HEK293 (cell line): ENCODE results near the gene DCTN3.
A peak's percentile ranks its signal among the peaks of the same experiment; 100 is the strongest.

Source experiments
- EGR2 ChIP-seq: fragments of 450-650 bp; formaldehyde crosslinking; IDR thresholded peaks from 2 replicates; pipeline ENCODE4 v1.5.1; 2016; ENCODE audit warnings: low read depth, missing biosample characterization, missing genetic modification characterization
- GFI1B ChIP-seq: fragments of 450-650 bp; formaldehyde crosslinking; IDR thresholded peaks from 2 replicates; pipeline ENCODE4 v1.5.1; 2016; ENCODE audit warnings: missing biosample characterization, missing genetic modification characterization
- GLI2 ChIP-seq: fragments of 450-650 bp; formaldehyde crosslinking; IDR thresholded peaks from 2 replicates; pipeline ENCODE4; 2017; ENCODE audit warnings: missing biosample characterization, missing genetic modification characterization, low read depth, borderline replicate concordance
- GLI4 ChIP-seq: fragments of 450-650 bp; formaldehyde crosslinking; IDR thresholded peaks from 2 replicates; pipeline ENCODE4 v1.5.1; 2016; ENCODE audit warnings: missing biosample characterization, missing genetic modification characterization
- HOXC10 ChIP-seq: sonication (generic); formaldehyde crosslinking; IDR thresholded peaks from 2 replicates; pipeline ENCODE4 v1.8.1; 2023; ENCODE audit warnings: mild to moderate bottlenecking, missing genetic modification reagents
- MYNN ChIP-seq: fragments of 450-650 bp; formaldehyde crosslinking; IDR thresholded peaks from 2 replicates; pipeline ENCODE4 v1.5.1; 2016; ENCODE audit warnings: missing biosample characterization, missing genetic modification characterization, borderline replicate concordance
- PRDM1 ChIP-seq: fragments of 450-650 bp; formaldehyde crosslinking; IDR thresholded peaks from 2 replicates; pipeline ENCODE4; 2016; ENCODE audit warnings: missing biosample characterization, missing genetic modification characterization
- ZBTB1 ChIP-seq: fragments of 450-650 bp; formaldehyde crosslinking; IDR thresholded peaks from 2 replicates; pipeline ENCODE4 v1.5.1; 2016; ENCODE audit warnings: missing biosample characterization, missing genetic modification characterization
- ZBTB20 ChIP-seq: fragments of 450-650 bp; formaldehyde crosslinking; IDR thresholded peaks from 2 replicates; pipeline ENCODE4 v1.5.1; 2016; ENCODE audit warnings: missing biosample characterization, missing genetic modification characterization
- ZBTB21 ChIP-seq: fragments of 450-650 bp; formaldehyde crosslinking; IDR thresholded peaks from 2 replicates; pipeline ENCODE4 v1.5.1; 2017; ENCODE audit warnings: missing biosample characterization, missing genetic modification characterization
- ZNF138 ChIP-seq: fragments of 450-650 bp; formaldehyde crosslinking; IDR thresholded peaks from 2 replicates; pipeline ENCODE4 v1.5.1; 2016; ENCODE audit warnings: missing biosample characterization, missing genetic modification characterization, borderline replicate concordance
- ZNF140 ChIP-seq: fragments of 450-650 bp; formaldehyde crosslinking; IDR thresholded peaks from 2 replicates; pipeline ENCODE4 v1.5.1; 2016; ENCODE audit warnings: missing biosample characterization, missing genetic modification characterization
- ZNF2 ChIP-seq: fragments of 450-650 bp; formaldehyde crosslinking; IDR thresholded peaks from 2 replicates; pipeline ENCODE4 v1.5.1; 2016; ENCODE audit warnings: missing biosample characterization, missing genetic modification characterization
- ZNF211 ChIP-seq: fragments of 450-650 bp; formaldehyde crosslinking; IDR thresholded peaks from 2 replicates; pipeline ENCODE4 v1.5.1; 2016; ENCODE audit warnings: low read depth, missing biosample characterization, missing genetic modification characterization
- ZNF302 ChIP-seq: fragments of 450-650 bp; formaldehyde crosslinking; IDR thresholded peaks from 2 replicates; pipeline ENCODE4 v1.5.1; 2016; ENCODE audit warnings: missing biosample characterization, missing genetic modification characterization, low read depth
- ZNF335 ChIP-seq: fragments of 450-650 bp; formaldehyde crosslinking; conservative IDR thresholded peaks from 2 replicates; pipeline ENCODE4 v1.5.1; 2016; ENCODE audit warnings: missing biosample characterization, missing genetic modification characterization
- ZNF548 ChIP-seq: fragments of 450-650 bp; formaldehyde crosslinking; IDR thresholded peaks from 2 replicates; pipeline ENCODE4 v1.5.1; 2016; ENCODE audit warnings: missing biosample characterization, missing genetic modification characterization
- ZNF561 ChIP-seq: fragments of 450-650 bp; IDR thresholded peaks from 2 replicates; pipeline ENCODE4 v1.5.1; 2018; ENCODE audit warnings: missing biosample characterization, missing genetic modification characterization, borderline replicate concordance
- ZNF596 ChIP-seq: fragments of 450-650 bp; IDR thresholded peaks from 2 replicates; pipeline ENCODE4 v1.5.0; 2018; ENCODE audit warnings: missing biosample characterization, mild to moderate bottlenecking, missing genetic modification characterization, moderate library complexity
- ZNF658 ChIP-seq: fragments of 450-650 bp; formaldehyde crosslinking; IDR thresholded peaks from 2 replicates; pipeline ENCODE4; 2016; ENCODE audit warnings: missing biosample characterization, missing genetic modification characterization
- ZNF707 ChIP-seq: fragments of 450-650 bp; formaldehyde crosslinking; IDR thresholded peaks from 2 replicates; pipeline ENCODE4 v1.5.1; 2016; ENCODE audit warnings: missing biosample characterization, missing genetic modification characterization
- ZNF76 ChIP-seq: fragments of 450-650 bp; formaldehyde crosslinking; IDR thresholded peaks from 2 replicates; pipeline ENCODE4; 2016; ENCODE audit warnings: low read depth, missing biosample characterization, missing genetic modification characterization, borderline replicate concordance
- ZNF837 ChIP-seq: fragments of 450-650 bp; formaldehyde crosslinking; IDR thresholded peaks from 2 replicates; pipeline ENCODE4 v1.5.1; 2016; ENCODE audit warnings: missing biosample characterization, missing genetic modification characterization
- ZNF843 ChIP-seq: fragments of 450-650 bp; formaldehyde crosslinking; IDR thresholded peaks from 2 replicates; pipeline ENCODE4 v1.5.1; 2016; ENCODE audit warnings: missing biosample characterization, missing genetic modification characterization
- TF ChIP-seq, protein P1 (sequence below): fragments of 450-650 bp; formaldehyde crosslinking; IDR thresholded peaks from 2 replicates; pipeline ENCODE4 v1.5.1; 2017; ENCODE audit warnings: missing biosample characterization, mild to moderate bottlenecking, missing genetic modification characterization, moderate library complexity
- TF ChIP-seq, protein P2 (sequence below): fragments of 450-650 bp; formaldehyde crosslinking; IDR thresholded peaks from 2 replicates; pipeline ENCODE4 v1.5.1; 2016; ENCODE audit warnings: missing biosample characterization, missing genetic modification characterization
- TF ChIP-seq, protein P3 (sequence below): fragments of 450-650 bp; formaldehyde crosslinking; IDR thresholded peaks from 2 replicates; pipeline ENCODE4 v1.5.1; 2016; ENCODE audit warnings: missing biosample characterization, missing genetic modification characterization
- TF ChIP-seq, protein P4 (sequence below): fragments of 450-650 bp; formaldehyde crosslinking; IDR thresholded peaks from 2 replicates; pipeline ENCODE4 v1.5.1; 2017; ENCODE audit warnings: missing biosample characterization, missing genetic modification characterization
- TF ChIP-seq, protein P5 (sequence below): fragments of 450-650 bp; formaldehyde crosslinking; IDR thresholded peaks from 2 replicates; pipeline ENCODE4 v1.5.1; 2016; ENCODE audit warnings: missing biosample characterization, missing genetic modification characterization, borderline replicate concordance
- TF ChIP-seq, protein P6 (sequence below): fragments of 450-650 bp; formaldehyde crosslinking; IDR thresholded peaks from 2 replicates; pipeline ENCODE4 v1.5.1; 2016; ENCODE audit warnings: missing biosample characterization, missing genetic modification characterization

DCTN3 gene

GRCh38 chr9:34646211-34647083 lies 26.2 kb upstream of the DCTN3 start, which contains the start of gene GALT (continued):
- TF ChIP-seq ZNF837 (tag by site-specific recombination) (no peak), ZNF843 (tag by site-specific recombination) (peak; percentile 35; the same call in 1 of the 2 replicates), ZNF707 (tag by site-specific recombination) (no peak), ZNF138 (tag by site-specific recombination) (no peak), GFI1B (tag by site-specific recombination) (no peak), MYNN (tag by site-specific recombination) (no peak), GLI2 (tag by site-specific recombination) (no peak), HOXC10 (CRISPR knock-in tag) (no peak), GLI4 (no peak), ZNF596 (tag by site-specific recombination) (no peak), ZBTB1 (tag by site-specific recombination) (no peak), ZBTB21 (tag by site-specific recombination) (no peak), ZNF561 (tag by site-specific recombination) (0 out of 2 replicates have a peak, but pooled peaks have one; percentile 59), ZBTB20 (peak; percentile 59; the same call in 1 of the 2 replicates), ZNF335 (tag by site-specific recombination) (peak; percentile 89), ZNF76 (peak; percentile 46; the same call in 1 of the 2 replicates), EGR2 (no peak), ZNF140 (no peak), ZNF548 (tag by site-specific recombination) (no peak), ZNF211 (tag by site-specific recombination) (no peak), ZNF302 (tag by site-specific recombination) (no peak), ZNF658 (tag by site-specific recombination) (no peak), PRDM1 (tag by site-specific recombination) (peak; percentile 68), ZNF2 (tag by site-specific recombination) (peak; percentile 27; the same call in 1 of the 2 replicates)
- TF ChIP-seq, protein P1, sequence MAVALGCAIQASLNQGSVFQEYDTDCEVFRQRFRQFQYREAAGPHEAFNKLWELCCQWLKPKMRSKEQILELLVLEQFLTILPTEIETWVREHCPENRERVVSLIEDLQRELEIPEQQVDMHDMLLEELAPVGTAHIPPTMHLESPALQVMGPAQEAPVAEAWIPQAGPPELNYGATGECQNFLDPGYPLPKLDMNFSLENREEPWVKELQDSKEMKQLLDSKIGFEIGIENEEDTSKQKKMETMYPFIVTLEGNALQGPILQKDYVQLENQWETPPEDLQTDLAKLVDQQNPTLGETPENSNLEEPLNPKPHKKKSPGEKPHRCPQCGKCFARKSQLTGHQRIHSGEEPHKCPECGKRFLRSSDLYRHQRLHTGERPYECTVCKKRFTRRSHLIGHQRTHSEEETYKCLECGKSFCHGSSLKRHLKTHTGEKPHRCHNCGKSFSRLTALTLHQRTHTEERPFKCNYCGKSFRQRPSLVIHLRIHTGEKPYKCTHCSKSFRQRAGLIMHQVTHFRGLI (tag by site-specific recombination): no peak
- TF ChIP-seq, protein P2, sequence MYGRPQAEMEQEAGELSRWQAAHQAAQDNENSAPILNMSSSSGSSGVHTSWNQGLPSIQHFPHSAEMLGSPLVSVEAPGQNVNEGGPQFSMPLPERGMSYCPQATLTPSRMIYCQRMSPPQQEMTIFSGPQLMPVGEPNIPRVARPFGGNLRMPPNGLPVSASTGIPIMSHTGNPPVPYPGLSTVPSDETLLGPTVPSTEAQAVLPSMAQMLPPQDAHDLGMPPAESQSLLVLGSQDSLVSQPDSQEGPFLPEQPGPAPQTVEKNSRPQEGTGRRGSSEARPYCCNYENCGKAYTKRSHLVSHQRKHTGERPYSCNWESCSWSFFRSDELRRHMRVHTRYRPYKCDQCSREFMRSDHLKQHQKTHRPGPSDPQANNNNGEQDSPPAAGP (tag by site-specific recombination): peak; percentile 53; the same call in 1 of the 2 replicates
- TF ChIP-seq, protein P3, sequence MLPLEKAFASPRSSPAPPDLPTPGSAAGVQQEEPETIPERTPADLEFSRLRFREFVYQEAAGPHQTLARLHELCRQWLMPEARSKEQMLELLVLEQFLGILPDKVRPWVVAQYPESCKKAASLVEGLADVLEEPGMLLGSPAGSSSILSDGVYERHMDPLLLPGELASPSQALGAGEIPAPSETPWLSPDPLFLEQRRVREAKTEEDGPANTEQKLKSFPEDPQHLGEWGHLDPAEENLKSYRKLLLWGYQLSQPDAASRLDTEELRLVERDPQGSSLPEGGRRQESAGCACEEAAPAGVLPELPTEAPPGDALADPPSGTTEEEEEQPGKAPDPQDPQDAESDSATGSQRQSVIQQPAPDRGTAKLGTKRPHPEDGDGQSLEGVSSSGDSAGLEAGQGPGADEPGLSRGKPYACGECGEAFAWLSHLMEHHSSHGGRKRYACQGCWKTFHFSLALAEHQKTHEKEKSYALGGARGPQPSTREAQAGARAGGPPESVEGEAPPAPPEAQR (tag by site-specific recombination): no peak
- TF ChIP-seq, protein P4, sequence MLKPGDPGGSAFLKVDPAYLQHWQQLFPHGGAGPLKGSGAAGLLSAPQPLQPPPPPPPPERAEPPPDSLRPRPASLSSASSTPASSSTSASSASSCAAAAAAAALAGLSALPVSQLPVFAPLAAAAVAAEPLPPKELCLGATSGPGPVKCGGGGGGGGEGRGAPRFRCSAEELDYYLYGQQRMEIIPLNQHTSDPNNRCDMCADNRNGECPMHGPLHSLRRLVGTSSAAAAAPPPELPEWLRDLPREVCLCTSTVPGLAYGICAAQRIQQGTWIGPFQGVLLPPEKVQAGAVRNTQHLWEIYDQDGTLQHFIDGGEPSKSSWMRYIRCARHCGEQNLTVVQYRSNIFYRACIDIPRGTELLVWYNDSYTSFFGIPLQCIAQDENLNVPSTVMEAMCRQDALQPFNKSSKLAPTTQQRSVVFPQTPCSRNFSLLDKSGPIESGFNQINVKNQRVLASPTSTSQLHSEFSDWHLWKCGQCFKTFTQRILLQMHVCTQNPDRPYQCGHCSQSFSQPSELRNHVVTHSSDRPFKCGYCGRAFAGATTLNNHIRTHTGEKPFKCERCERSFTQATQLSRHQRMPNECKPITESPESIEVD (tag by site-specific recombination): no peak
- TF ChIP-seq, protein P5, sequence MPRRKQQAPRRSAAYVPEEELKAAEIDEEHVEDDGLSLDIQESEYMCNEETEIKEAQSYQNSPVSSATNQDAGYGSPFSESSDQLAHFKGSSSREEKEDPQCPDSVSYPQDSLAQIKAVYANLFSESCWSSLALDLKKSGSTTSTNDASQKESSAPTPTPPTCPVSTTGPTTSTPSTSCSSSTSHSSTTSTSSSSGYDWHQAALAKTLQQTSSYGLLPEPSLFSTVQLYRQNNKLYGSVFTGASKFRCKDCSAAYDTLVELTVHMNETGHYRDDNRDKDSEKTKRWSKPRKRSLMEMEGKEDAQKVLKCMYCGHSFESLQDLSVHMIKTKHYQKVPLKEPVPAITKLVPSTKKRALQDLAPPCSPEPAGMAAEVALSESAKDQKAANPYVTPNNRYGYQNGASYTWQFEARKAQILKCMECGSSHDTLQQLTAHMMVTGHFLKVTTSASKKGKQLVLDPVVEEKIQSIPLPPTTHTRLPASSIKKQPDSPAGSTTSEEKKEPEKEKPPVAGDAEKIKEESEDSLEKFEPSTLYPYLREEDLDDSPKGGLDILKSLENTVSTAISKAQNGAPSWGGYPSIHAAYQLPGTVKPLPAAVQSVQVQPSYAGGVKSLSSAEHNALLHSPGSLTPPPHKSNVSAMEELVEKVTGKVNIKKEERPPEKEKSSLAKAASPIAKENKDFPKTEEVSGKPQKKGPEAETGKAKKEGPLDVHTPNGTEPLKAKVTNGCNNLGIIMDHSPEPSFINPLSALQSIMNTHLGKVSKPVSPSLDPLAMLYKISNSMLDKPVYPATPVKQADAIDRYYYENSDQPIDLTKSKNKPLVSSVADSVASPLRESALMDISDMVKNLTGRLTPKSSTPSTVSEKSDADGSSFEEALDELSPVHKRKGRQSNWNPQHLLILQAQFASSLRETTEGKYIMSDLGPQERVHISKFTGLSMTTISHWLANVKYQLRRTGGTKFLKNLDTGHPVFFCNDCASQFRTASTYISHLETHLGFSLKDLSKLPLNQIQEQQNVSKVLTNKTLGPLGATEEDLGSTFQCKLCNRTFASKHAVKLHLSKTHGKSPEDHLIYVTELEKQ (tag by site-specific recombination): no peak
- TF ChIP-seq, protein P6, sequence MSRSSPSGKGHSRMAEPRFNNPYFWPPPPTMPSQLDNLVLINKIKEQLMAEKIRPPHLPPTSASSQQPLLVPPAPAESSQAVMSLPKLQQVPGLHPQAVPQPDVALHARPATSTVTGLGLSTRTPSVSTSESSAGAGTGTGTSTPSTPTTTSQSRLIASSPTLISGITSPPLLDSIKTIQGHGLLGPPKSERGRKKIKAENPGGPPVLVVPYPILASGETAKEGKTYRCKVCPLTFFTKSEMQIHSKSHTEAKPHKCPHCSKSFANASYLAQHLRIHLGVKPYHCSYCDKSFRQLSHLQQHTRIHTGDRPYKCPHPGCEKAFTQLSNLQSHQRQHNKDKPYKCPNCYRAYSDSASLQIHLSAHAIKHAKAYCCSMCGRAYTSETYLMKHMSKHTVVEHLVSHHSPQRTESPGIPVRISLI (tag by site-specific recombination): no peak
